Uterus (tissue), 4 donors: ENCODE results near the gene SAPCD1. TPM values are rescaled to one million over a fixed set of nuclear protein-coding genes. Genes with fewer than 3 reads are reported as not detected.

Source experiments
- DNase-seq, 2 donors: peaks; one replicate each; pipeline ENCODE4 v3.0.0-alpha.2; 2019 to 2020
- H3K27ac ChIP-seq, 2 donors: fragments of 200-600 bp; sonication (generic); 1 replicate in 1 of 2; 2 replicates in 1 of 2; pipeline ENCODE4 v1.5.1; 2016 to 2018
- H3K27me3 ChIP-seq, 2 donors: fragments of 200-600 bp; sonication (generic); one replicate each; pipeline ENCODE4 v1.5.1; 2018 to 2019; ENCODE audit warnings: control low read depth in 1 of 2
- H3K36me3 ChIP-seq, 2 donors: fragments of 200-600 bp; sonication (generic); one replicate each; pipeline ENCODE4 v1.5.1; 2019; ENCODE audit warnings: control low read depth in 1 of 2
- H3K4me1 ChIP-seq, 2 donors: fragments of 200-600 bp; sonication (generic); one replicate each; pipeline ENCODE4 v1.5.1; 2018 to 2019; ENCODE audit warnings: control low read depth in 1 of 2
- H3K4me3 ChIP-seq, 2 donors: fragments of 200-600 bp; sonication (generic); 1 replicate in 1 of 2; 2 replicates in 1 of 2; pipeline ENCODE4 v1.5.1; 2018 to 2019; ENCODE audit warnings: mild to moderate bottlenecking in 1 of 2
- H3K9me3 ChIP-seq, 2 donors: fragments of 200-600 bp; sonication (generic); one replicate each; pipeline ENCODE4 v1.5.1; 2019; ENCODE audit warnings: control low read depth in 1 of 2
- CTCF ChIP-seq, 4 experiments: fragments of 200-600 bp in 2 of 4; fragments of 450-650 bp in 2 of 4; sonication (generic) in 2 of 4; IDR thresholded peaks; one replicate each; pipeline ENCODE4 v1.5.1; 2016 to 2019; ENCODE audit warnings: antibody characterized with exemption in 4 of 4, mild to moderate bottlenecking in 2 of 4, moderate library complexity in 1 of 4
- POLR2A ChIP-seq, 2 donors: fragments of 450-650 bp; IDR thresholded peaks; one replicate each; pipeline ENCODE4 v1.6.1; 2016; ENCODE audit warnings: antibody characterized with exemption in 2 of 2, mild to moderate bottlenecking in 1 of 2, moderate library complexity in 1 of 2
- intact Hi-C: fragments of 100-400 bp; cut with DNase I; formaldehyde crosslinking; loops from one replicate; pipeline ENCODE4 v1.15.1; 2023; ENCODE audit warnings: low total_unique reads
- total RNA-seq, 4 donors: library from RNA; depleted of rRNA in 3 of 4; stranded (reverse); fragments of >200 nt in 3 of 4; gene quantifications; one replicate each; pipeline versions ENCODE4 v1.1.0 to v1.2.4, GENCODE V29; 2014 to 2023
- donor health status: DM: yes; HTN: yes; CAD: no.

Gene SAPCD1
- total RNA-seq, 4 donors from 2014 or later: 1.7 to 4.4 TPM; not detected in 2

DNA sequence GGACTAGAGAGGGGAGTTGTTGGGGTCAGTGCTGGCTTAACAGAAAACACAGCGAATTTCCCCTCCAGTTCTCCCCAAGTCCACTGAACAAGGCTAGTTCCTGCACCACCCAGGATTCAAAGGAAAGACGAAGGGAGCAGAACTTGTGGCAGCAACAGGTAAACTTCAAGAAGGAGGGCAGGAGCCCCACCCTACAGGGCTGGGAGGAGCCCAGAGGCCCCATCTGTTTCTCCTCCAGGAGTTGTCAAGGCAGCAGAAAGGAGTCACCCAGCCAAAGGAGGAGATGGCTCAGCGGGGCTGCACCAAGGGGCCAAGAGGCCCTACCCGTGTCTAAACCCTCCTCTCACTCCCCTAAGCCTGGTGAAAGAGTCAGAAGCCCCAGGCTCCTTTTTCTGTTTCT lies 1.7 kb downstream of the SAPCD1 start:
- TF ChIP-seq POLR2A (IDR thresholded peaks at IDR 0.05) (no peak), CTCF (IDR thresholded peaks at IDR 0.05) (no peak)
- intact Hi-C loops: no loop called here

GRCh38 chr6:31765559-31765909 lies 3.1 kb downstream of the SAPCD1 start:
- no peaks in the 10 kb centered on the region for H3K9me3 ChIP-seq
- no peaks in the 10 kb centered on the region for H3K27me3 ChIP-seq
- H3K36me3 ChIP-seq: no peaks in the 10 kb centered on the region
- DNase-seq: no peak
- H3K27ac ChIP-seq: no peak overlapping the region
- H3K4me1 ChIP-seq: no peaks in the 10 kb centered on the region
- no peak for TF ChIP-seq POLR2A (IDR thresholded peaks at IDR 0.05)
- no peak for TF ChIP-seq CTCF (IDR thresholded peaks at IDR 0.05)
- intact Hi-C loops: no loop called here
- H3K4me3 ChIP-seq: no peak overlapping the region

More for the DNA sequence above, 1.7 kb downstream of the SAPCD1 start:
- no peaks in the 10 kb centered on the region for H3K36me3 ChIP-seq
- H3K4me3 ChIP-seq: no peak overlapping the region
- H3K27me3 ChIP-seq: no peaks in the 10 kb centered on the region
- DNase-seq: no peak
- no peaks in the 10 kb centered on the region for H3K9me3 ChIP-seq
- H3K27ac ChIP-seq: peak overlapping the region; percentile 24 to 48
- no peaks in the 10 kb centered on the region for H3K4me1 ChIP-seq

DNA sequence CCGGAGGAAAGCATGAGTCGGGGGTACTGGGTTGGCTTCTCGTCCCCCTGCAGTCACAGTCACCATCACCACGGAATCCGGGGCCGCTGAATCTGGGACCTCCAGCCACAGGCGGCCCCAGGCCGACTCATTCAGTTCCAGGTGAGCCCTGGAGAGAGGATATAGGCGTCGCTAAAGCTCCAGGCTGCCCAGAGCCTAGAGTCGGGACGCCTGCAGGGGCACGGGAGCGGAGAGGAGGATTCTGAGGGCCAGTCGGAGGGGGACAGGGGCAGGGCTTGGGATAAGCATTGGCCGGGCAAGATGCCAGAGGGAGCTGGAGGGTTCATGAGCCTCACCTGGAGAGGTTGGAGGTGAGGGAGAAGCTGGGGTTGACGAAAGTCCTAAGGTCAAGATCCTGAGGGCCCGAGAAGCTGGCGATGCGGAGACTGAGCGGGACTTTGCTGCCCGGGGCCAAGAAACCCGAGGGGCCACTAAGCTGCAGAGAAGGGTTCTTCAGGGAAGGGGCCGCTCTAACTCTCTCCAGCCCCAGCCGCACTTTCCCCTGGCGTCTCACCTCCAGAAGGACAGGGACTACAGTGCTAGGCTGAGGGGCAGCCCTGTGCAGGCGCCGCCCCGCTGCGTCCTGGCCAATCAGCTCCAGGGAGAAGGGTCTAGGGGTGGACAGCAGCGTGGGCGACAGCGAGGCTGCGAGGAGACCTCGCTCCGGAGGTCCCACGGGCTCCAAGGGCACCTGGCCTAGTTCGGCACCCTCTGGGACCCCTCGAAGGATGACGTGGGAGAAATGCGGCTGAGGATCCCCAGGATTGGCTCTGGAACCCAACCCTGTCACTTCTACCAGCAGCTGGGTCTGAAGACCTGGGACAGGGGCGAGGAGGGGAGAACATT lies 3.7 kb downstream of the SAPCD1 start:
- no peaks in the 10 kb centered on the region for H3K27me3 ChIP-seq
- peak overlapping the region in 1 of 2 donors; percentile 11 for H3K27ac ChIP-seq
- H3K9me3 ChIP-seq: no peaks in the 10 kb centered on the region
- no peaks in the 10 kb centered on the region for H3K36me3 ChIP-seq
- no peak overlapping the region for H3K4me3 ChIP-seq
- H3K4me1 ChIP-seq: no peaks in the 10 kb centered on the region
- TF ChIP-seq CTCF (IDR thresholded peaks at IDR 0.05): peak in 1 of 4 experiments; percentile 3
- no peak for TF ChIP-seq POLR2A (IDR thresholded peaks at IDR 0.05)
- intact Hi-C loops: no loop called here
- DNase-seq: no peak

DNA sequence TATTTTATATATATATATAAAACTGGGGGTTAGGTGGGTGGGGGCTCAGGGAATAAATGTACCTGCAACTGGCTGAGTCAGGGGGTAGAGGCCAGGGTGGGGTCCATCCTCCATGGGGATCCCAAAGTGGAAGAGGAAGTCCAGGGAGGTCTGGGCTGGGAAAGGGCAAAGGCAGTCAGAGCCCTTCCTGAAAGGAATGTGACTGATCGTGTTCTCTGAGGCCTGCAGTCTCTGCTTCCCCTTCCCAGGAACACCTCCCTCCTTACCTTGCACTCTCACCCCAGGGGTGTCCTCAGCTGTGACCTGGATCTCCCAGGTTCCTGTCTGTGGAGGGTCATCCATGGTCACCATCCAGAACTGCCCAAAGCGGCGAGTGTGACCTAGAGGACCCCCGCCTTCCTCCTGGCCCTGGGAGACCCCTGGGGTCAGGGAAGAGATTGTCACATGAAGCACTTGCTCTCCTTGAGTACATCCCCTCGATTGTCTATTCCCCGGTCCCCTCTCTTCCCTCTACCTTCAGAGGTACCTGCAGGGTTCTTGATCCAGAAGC lies 4.7 kb downstream of the SAPCD1 start:
- no peaks in the 10 kb centered on the region for H3K36me3 ChIP-seq
- no peaks in the 10 kb centered on the region for H3K27me3 ChIP-seq
- TF ChIP-seq CTCF (IDR thresholded peaks at IDR 0.05): no peak
- no peak for TF ChIP-seq POLR2A (IDR thresholded peaks at IDR 0.05)
- no peak overlapping the region for H3K4me3 ChIP-seq
- no peaks in the 10 kb centered on the region for H3K9me3 ChIP-seq
- no peaks in the 10 kb centered on the region for H3K4me1 ChIP-seq
- no peak overlapping the region for H3K27ac ChIP-seq
- DNase-seq: no peak
- intact Hi-C loops: no loop called here
